PFSK-1 (cell line): ENCODE measurements around the gene RAD51B.

Experiments
- FOXP2 ChIP-seq: optimal IDR thresholded peaks from 2 replicates; pipeline ENCODE3; 2011; ENCODE audit warnings: borderline replicate concordance, control low read depth, inconsistent platforms; ENCODE audit not compliant: insufficient read depth; ENCODE audit errors: extremely low read length, extremely low read depth
- POLR2AphosphoS5 ChIP-seq: IDR thresholded peaks from 2 replicates; pipeline ENCODE4 v1.6.1; 2012; ENCODE audit warnings: low read depth, mild to moderate bottlenecking, control low read depth, low read length, moderate library complexity
- REST ChIP-seq, 2 experiments: IDR thresholded peaks; 2 replicates each; pipeline versions ENCODE4 v1.6.1 to v1.8.0; 2011 to 2012; ENCODE audit warnings: low read depth in 2 of 2, low read length in 2 of 2, control low read depth in 1 of 2, inconsistent platforms in 1 of 2, mild to moderate bottlenecking in 1 of 2, moderate library complexity in 1 of 2; ENCODE audit not compliant: insufficient read depth in 1 of 2
- SIN3A ChIP-seq: IDR thresholded peaks from 2 replicates; pipeline ENCODE4 v1.6.1; 2012; ENCODE audit warnings: mild to moderate bottlenecking, low read length, moderate library complexity, borderline replicate concordance; ENCODE audit not compliant: insufficient read depth
- TAF1 ChIP-seq: IDR thresholded peaks from 2 replicates; pipeline ENCODE4 v1.6.1; 2012; ENCODE audit warnings: low read length, control low read depth, borderline replicate concordance; ENCODE audit not compliant: insufficient read depth

DNA sequence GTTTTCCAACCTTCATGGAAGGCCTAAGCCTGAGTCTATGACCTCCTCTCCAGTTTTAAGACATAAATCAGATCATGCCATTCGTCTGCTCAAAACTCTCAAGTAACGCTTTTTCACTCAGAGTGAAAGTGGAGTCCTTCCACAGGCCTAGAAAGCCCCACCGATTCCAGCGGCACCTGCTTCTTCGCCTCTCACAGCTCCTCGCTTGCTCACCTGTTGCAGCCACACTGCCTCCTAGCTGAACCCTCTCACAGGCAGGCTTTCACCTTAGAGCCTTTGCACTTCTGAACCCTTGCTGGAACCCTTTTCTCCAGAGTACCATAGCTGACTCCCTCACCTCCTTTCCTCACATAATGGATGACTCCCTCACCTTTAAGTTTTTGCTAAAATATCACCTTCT is 672.2 kb downstream of the RAD51B start:
- TF ChIP-seq POLR2AphosphoS5: no peak
- TF ChIP-seq SIN3A: no peak
- no peak for TF ChIP-seq TAF1
- TF ChIP-seq REST (IDR thresholded peaks at IDR 0.05; ENCODE audit: insufficient read depth in 1 of 2, low read depth in 2 of 2, low read length in 2 of 2): no peak
- no peak for TF ChIP-seq FOXP2
